Endothelial cell of umbilical vein (primary cell): ENCODE measurements around the gene TSPOAP1. TPM values are rescaled to one million over a fixed set of nuclear protein-coding genes. Genes with fewer than 3 reads are reported as not detected.

ENCODE experiments used
- BruUV-seq: library from RNA; stranded (reverse); fragments of 400-500 nt; replicated peaks from 2 replicates; lab custom pipeline; 2021; lab: Mats Ljungman, UMichigan
- CTCF ChIA-PET: fragments of 300-600, 350-600 bp; sonication (Branson Sonifier 250); formaldehyde crosslinking; loops from one replicate; lab custom pipeline; 2021; ENCODE audit warnings: antibody characterized with exemption, inconsistent platforms; lab: Charles Lee
- POLR2A ChIA-PET: fragments of 300-600, 350-600 bp; sonication (Branson Sonifier 250); formaldehyde crosslinking; loops from one replicate; lab custom pipeline; 2021; ENCODE audit warnings: antibody characterized with exemption, inconsistent platforms; lab: Charles Lee
- DNase-seq: peaks from one replicate; pipeline ENCODE4 v3.0.0-alpha.2; 2011; ENCODE audit warnings: low read depth, low spot score
- FAIRE-seq: peaks from 2 replicates; lab custom pipeline; 2011; peaks lifted over from hg19 to GRCh38; lab: Jason Lieb, UNC
- H2AFZ ChIP-seq: 2 replicates; pipeline ENCODE4 v1.6.0; 2012; ENCODE audit warnings: low read depth, low read length, control low read depth, inconsistent platforms
- H3K27ac ChIP-seq: 2 replicates; pipeline ENCODE4 v1.5.1; 2011; ENCODE audit warnings: low read depth, mild to moderate bottlenecking, control low read depth, low read length, moderate library complexity; ENCODE audit not compliant: insufficient read depth
- H3K27me3 ChIP-seq, 2 experiments: 2 replicates each; pipeline versions ENCODE4 v1.6.0 to v1.6.1; 2011; ENCODE audit warnings: low read length in 2 of 2, mixed read lengths in 1 of 2; ENCODE audit not compliant: control insufficient read depth in 2 of 2, insufficient read depth in 2 of 2
- H3K36me3 ChIP-seq, 2 experiments: 2 replicates in 1 of 2; 3 replicates in 1 of 2; pipeline ENCODE4 v1.5.1; 2011; ENCODE audit warnings: low read length in 2 of 2, mild to moderate bottlenecking in 1 of 2, moderate library complexity in 1 of 2; ENCODE audit not compliant: control insufficient read depth in 2 of 2, insufficient read depth in 2 of 2; ENCODE audit errors: extremely low read depth in 1 of 2
- H3K4me1 ChIP-seq: 3 replicates; pipeline ENCODE4 v1.5.1; 2011; ENCODE audit warnings: mild to moderate bottlenecking, low read length; ENCODE audit not compliant: control insufficient read depth, insufficient read depth; ENCODE audit errors: extremely low read depth
- H3K4me2 ChIP-seq: 2 replicates; pipeline ENCODE4 v1.6.1; 2011; ENCODE audit warnings: low read length, control low read depth, mixed read lengths; ENCODE audit not compliant: insufficient read depth
- H3K4me3 ChIP-seq, 3 experiments: fragments of 200-600 bp in 1 of 3; sonication (generic), shearing (Covaris generic) in 1 of 3; replicated peaks in 1 of 3; 2 replicates each; pipeline ENCODE4 v1.5.1; 2011 to 2016; ENCODE audit warnings: control low read depth in 3 of 3, low read length in 3 of 3, mild to moderate bottlenecking in 2 of 3, inconsistent platforms in 1 of 3, low read depth in 1 of 3, moderate library complexity in 1 of 3; ENCODE audit not compliant: insufficient read depth in 1 of 3
- H3K79me2 ChIP-seq: 2 replicates; pipeline ENCODE4 v1.6.0; 2012; ENCODE audit warnings: low read length, inconsistent platforms; ENCODE audit not compliant: control insufficient read depth, insufficient read depth
- H3K9ac ChIP-seq: replicated peaks from 2 replicates; pipeline ENCODE3; 2011; ENCODE audit warnings: low read length, control low read depth; ENCODE audit not compliant: insufficient read depth; ENCODE audit errors: extremely low read depth
- H3K9me1 ChIP-seq: replicated peaks from 3 replicates; pipeline ENCODE4 v1.6.0; 2011; ENCODE audit warnings: mild to moderate bottlenecking, low read length; ENCODE audit not compliant: control insufficient read depth, insufficient read depth; ENCODE audit errors: extremely low read depth
- H3K9me3 ChIP-seq: replicated peaks from 2 replicates; pipeline ENCODE4 v1.5.1; 2012; ENCODE audit warnings: low read length, inconsistent platforms; ENCODE audit not compliant: control insufficient read depth, insufficient read depth
- H4K20me1 ChIP-seq: replicated peaks from 2 replicates; pipeline ENCODE3; 2011; ENCODE audit warnings: mild to moderate bottlenecking, low read length; ENCODE audit not compliant: control insufficient read depth, insufficient read depth; ENCODE audit errors: extremely low read depth
- CTCF ChIP-seq, 2 donors: IDR thresholded peaks; 1 replicate in 1 of 2; 2 replicates in 1 of 2; pipeline ENCODE4 v1.5.1; 2011; ENCODE audit warnings: low read length in 2 of 2, mild to moderate bottlenecking in 2 of 2, moderate library complexity in 2 of 2, control low read depth in 1 of 2, inconsistent platforms in 1 of 2, low read depth in 1 of 2; ENCODE audit not compliant: insufficient read depth in 1 of 2; ENCODE audit errors: extremely low read depth in 1 of 2
- EZH2 ChIP-seq: IDR thresholded peaks from 2 replicates; pipeline ENCODE4 v1.6.1; 2012; ENCODE audit warnings: borderline replicate concordance, low read depth, mild to moderate bottlenecking, moderate library complexity, low read length, inconsistent platforms; ENCODE audit not compliant: severe bottlenecking
- FOS ChIP-seq: IDR thresholded peaks from 2 replicates; pipeline ENCODE4 v1.6.1; 2011; ENCODE audit warnings: mild to moderate bottlenecking, low read length, moderate library complexity, borderline replicate concordance; ENCODE audit not compliant: insufficient read depth
- GATA2 ChIP-seq: IDR thresholded peaks from 2 replicates; pipeline ENCODE4 v1.7.0; 2011; ENCODE audit warnings: low read depth, mild to moderate bottlenecking, moderate library complexity, mixed read lengths, low read length; ENCODE audit not compliant: insufficient read length, insufficient read depth
- JUN ChIP-seq: IDR thresholded peaks from 2 replicates; pipeline ENCODE4 v1.6.1; 2011; ENCODE audit warnings: borderline replicate concordance, low read depth; ENCODE audit not compliant: insufficient read length, insufficient read depth
- MAX ChIP-seq: IDR thresholded peaks from 2 replicates; pipeline ENCODE4 v1.6.1; 2011; ENCODE audit not compliant: insufficient read depth, insufficient read length
- MYC ChIP-seq: IDR thresholded peaks from one replicate; pipeline ENCODE4 v1.6.1; 2011; ENCODE audit warnings: mild to moderate bottlenecking, low read depth, low read length
- POLR2A ChIP-seq: IDR thresholded peaks from 2 replicates; pipeline ENCODE4 v1.6.1; 2012; ENCODE audit warnings: low read depth, mild to moderate bottlenecking, control low read depth, low read length
- POLR2AphosphoS5 ChIP-seq: IDR thresholded peaks from 2 replicates; pipeline ENCODE4 v1.6.1; 2012; ENCODE audit warnings: low read depth, mild to moderate bottlenecking, control low read depth, low read length, moderate library complexity; ENCODE audit not compliant: insufficient read depth
- dilution Hi-C: fragments of 300-500 bp; cut with MboI; formaldehyde crosslinking; loops from one replicate; pipeline ENCODE4 v1.15.0; 2019; ENCODE audit warnings: low sequenced_read_pairs; ENCODE audit not compliant: extremely low pct_ligation_motif_present
- intact Hi-C: fragments of 100-400 bp; cut with micrococcal nuclease; formaldehyde crosslinking; loops from one replicate; pipeline ENCODE4 v1.10.0; 2022
- polyA plus RNA-seq, 4 experiments: library from polyadenylated mRNA; depleted of rRNA in 3 of 4; stranded (reverse) in 3 of 4; unstranded in 1 of 4; fragments of >200 nt; gene quantifications; 2 replicates each; pipeline versions ENCODE4 v1.2.1 to v1.2.3, GENCODE V29; 2011 to 2012; ENCODE audit warnings: missing spikeins in 1 of 4
- total RNA-seq: library from RNA; stranded (reverse); gene quantifications from 2 replicates; pipeline ENCODE4 v1.2.3, GENCODE V29; 2021

The TSPOAP1 gene
- total and polyA plus RNA-seq, 2 donors (not counting 3 experiments of a cell fraction or from before 2014, with no cell fraction given), result not detected

- ChIA-PET POLR2A (interaction anchor here (0.5 kb wide), 1 partner anchor 113 kb away, joined by 4 read pairs; no protein-coding TSS in a partner anchor), CTCF (interaction anchor here (1.1 kb wide), 1 partner anchor 52 kb away, joined by 5 read pairs; the partner anchor contains the start of gene RNF43)
- Histone ChIP-seq H3K27me3 (peaks cover 0 to 6% of the 10 kb centered on the region in 2 experiments), H3K79me2 (no peaks in the 10 kb centered on the region), H3K4me3 (no peak overlapping the region), H4K20me1 (no peaks in the 10 kb centered on the region), H3K36me3 (no peaks in the 10 kb centered on the region), H3K9me1 (no peaks in the 10 kb centered on the region), H2AFZ (no peak overlapping the region), H3K4me1 (no peaks in the 10 kb centered on the region), H3K9ac (no peak overlapping the region), H3K27ac (no peak overlapping the region), H3K4me2 (no peak overlapping the region), H3K9me3 (no peaks in the 10 kb centered on the region)
- FAIRE-seq (no peak), DNase-seq (no peak)
- intact Hi-C loops (no loop called here), dilution Hi-C loops (no loop called here)
- BruUV-seq, result no TSS peak
- TF ChIP-seq GATA2 (no peak), JUN (no peak), POLR2AphosphoS5 (no peak), MYC (no peak), MAX (no peak), FOS (no peak), CTCF (IDR thresholded peaks at IDR 0.05; ENCODE audit: extremely low read depth in 1 of 2, insufficient read depth in 1 of 2, low read depth in 1 of 2, low read length in 2 of 2) (no peak), EZH2 (no peak), POLR2A (no peak)
Observed at GRCh38 chr17:58365185-58365979, 36.8 kb upstream of the TSPOAP1 start.
